ENCODE data around the gene B3GNT8.

B3GNT8 gene

GRCh38 chr19:41392775-41393174, 34.4 kb downstream of the B3GNT8 start:
- Histone ChIP-seq H3K79me1 (ENCODE audit: low read length) (peaks cover 2% of the 10 kb centered on the region), H3K9ac (ENCODE audit: low read length) (no peak overlapping the region), H3K9me3 (ENCODE audit: insufficient read depth, low read depth, low read length) (peaks cover 2% of the 10 kb centered on the region), H3K27me3 (ENCODE audit: insufficient read depth, low read length) (no peaks in the 10 kb centered on the region), H4K12ac (ENCODE audit: low read depth, low read length) (no peak overlapping the region), H3K27ac (ENCODE audit: low read depth, low read length) (no peak overlapping the region), H2BK120ac (ENCODE audit: insufficient read depth, low read length, poor library complexity) (no peak overlapping the region), H3K79me2 (ENCODE audit: control insufficient read depth, insufficient read depth, low read length, poor library complexity) (peaks cover 1% of the 10 kb centered on the region), H2AK5ac (ENCODE audit: low read length) (no peak overlapping the region), H2BK12ac (ENCODE audit: low read length) (no peak overlapping the region), H3K36me3 (ENCODE audit: control insufficient read depth in 1 of 2, insufficient read depth in 2 of 2, low read length in 2 of 2) (peaks cover 10 to 24% of the 10 kb centered on the region in 2 experiments), H3K4me3 (ENCODE audit: low read depth, low read length) (no peak overlapping the region), H2BK5ac (ENCODE audit: low read depth, low read length, poor library complexity) (no peak overlapping the region), H3K4me2 (ENCODE audit: low read length) (no peak overlapping the region), H2AFZ (ENCODE audit: insufficient read depth, low read length, poor library complexity) (no peak overlapping the region), H3K14ac (ENCODE audit: low read length) (no peak overlapping the region), H4K8ac (ENCODE audit: low read depth, low read length) (no peak overlapping the region), H3K23ac (ENCODE audit: low read length) (no peak overlapping the region), H3K18ac (ENCODE audit: low read length) (no peak overlapping the region), H3K4ac (ENCODE audit: low read depth, low read length) (no peak overlapping the region), H3K4me1 (ENCODE audit: control insufficient read depth in 1 of 2, insufficient read depth in 2 of 2, low read length in 2 of 2) (no peaks in the 10 kb centered on the region), H4K91ac (ENCODE audit: low read depth, low read length) (no peak overlapping the region)
- WGBS (ENCODE audit: extremely low coverage, insufficient coverage, insufficient read length) = no CpG with 5 or more reads among the region's 12 CpGs
- no peak for DNase-seq

GRCh38 chr19:41391618-41392017, 35.6 kb downstream of the B3GNT8 start:
- H3K79me1 ChIP-seq (ENCODE audit: low read length) = no peaks in the 10 kb centered on the region
- peaks cover 2% of the 10 kb centered on the region for H3K9me3 ChIP-seq (ENCODE audit: insufficient read depth, low read depth, low read length)
- no peaks in the 10 kb centered on the region for H3K4me1 ChIP-seq (ENCODE audit: control insufficient read depth in 1 of 2, insufficient read depth in 2 of 2, low read length in 2 of 2)
- no peak overlapping the region for H2BK12ac ChIP-seq (ENCODE audit: low read length)
- H3K4ac ChIP-seq (ENCODE audit: low read depth, low read length) = no peak overlapping the region
- H3K14ac ChIP-seq (ENCODE audit: low read length) = no peak overlapping the region
- H4K91ac ChIP-seq (ENCODE audit: low read depth, low read length) = no peak overlapping the region
- no peak overlapping the region for H3K4me2 ChIP-seq (ENCODE audit: low read length)
- H3K36me3 ChIP-seq (ENCODE audit: control insufficient read depth in 1 of 2, insufficient read depth in 2 of 2, low read length in 2 of 2) = peaks cover 10 to 24% of the 10 kb centered on the region in 2 experiments
- no peak overlapping the region for H4K8ac ChIP-seq (ENCODE audit: low read depth, low read length)
- H4K12ac ChIP-seq (ENCODE audit: low read depth, low read length) = no peak overlapping the region
- H2BK120ac ChIP-seq (ENCODE audit: insufficient read depth, low read length, poor library complexity) = no peak overlapping the region
- H3K4me3 ChIP-seq (ENCODE audit: low read depth, low read length) = peak overlapping the region; percentile 50
- no peak overlapping the region for H3K18ac ChIP-seq (ENCODE audit: low read length)
- H2AFZ ChIP-seq (ENCODE audit: insufficient read depth, low read length, poor library complexity) = no peak overlapping the region
- no peak overlapping the region for H3K27ac ChIP-seq (ENCODE audit: low read depth, low read length)
- no CpG with 5 or more reads among the region's 11 CpGs for WGBS (ENCODE audit: extremely low coverage, insufficient coverage, insufficient read length)
- H3K27me3 ChIP-seq (ENCODE audit: insufficient read depth, low read length) = no peaks in the 10 kb centered on the region
- no peak overlapping the region for H3K23ac ChIP-seq (ENCODE audit: low read length)
- H3K79me2 ChIP-seq (ENCODE audit: control insufficient read depth, insufficient read depth, low read length, poor library complexity) = no peaks in the 10 kb centered on the region
- H2AK5ac ChIP-seq (ENCODE audit: low read length) = no peak overlapping the region
- no peak for DNase-seq
- H3K9ac ChIP-seq (ENCODE audit: low read length) = no peak overlapping the region
- no peak overlapping the region for H2BK5ac ChIP-seq (ENCODE audit: low read depth, low read length, poor library complexity)

- Histone ChIP-seq H3K4me1 (ENCODE audit: control insufficient read depth in 1 of 2, insufficient read depth in 2 of 2, low read length in 2 of 2) (no peaks in the 10 kb centered on the region), H3K9me3 (ENCODE audit: insufficient read depth, low read depth, low read length) (peaks cover 2% of the 10 kb centered on the region), H2AFZ (ENCODE audit: insufficient read depth, low read length, poor library complexity) (no peak overlapping the region)
These were observed 40.7 kb downstream of the B3GNT8 start for GRCh38 chr19:41386442-41386841.

GRCh38 chr19:41384351-41384750, 42.8 kb downstream of the B3GNT8 start:
- no CpG with 5 or more reads among the region's 5 CpGs for WGBS (ENCODE audit: extremely low coverage, insufficient coverage, insufficient read length)
- H3K79me2 ChIP-seq (ENCODE audit: control insufficient read depth, insufficient read depth, low read length, poor library complexity) = no peaks in the 10 kb centered on the region
- H3K36me3 ChIP-seq (ENCODE audit: control insufficient read depth in 1 of 2, insufficient read depth in 2 of 2, low read length in 2 of 2) = peaks cover 0 to 7% of the 10 kb centered on the region in 2 experiments
- no peak overlapping the region for H4K91ac ChIP-seq (ENCODE audit: low read depth, low read length)
- H4K12ac ChIP-seq (ENCODE audit: low read depth, low read length) = no peak overlapping the region
- H2AFZ ChIP-seq (ENCODE audit: insufficient read depth, low read length, poor library complexity) = no peak overlapping the region
- H2BK5ac ChIP-seq (ENCODE audit: low read depth, low read length, poor library complexity) = no peak overlapping the region
- no peak overlapping the region for H3K4me2 ChIP-seq (ENCODE audit: low read length)
- no peak overlapping the region for H3K14ac ChIP-seq (ENCODE audit: low read length)
- no peak overlapping the region for H3K4me3 ChIP-seq (ENCODE audit: low read depth, low read length)
- H3K4me1 ChIP-seq (ENCODE audit: control insufficient read depth in 1 of 2, insufficient read depth in 2 of 2, low read length in 2 of 2) = no peaks in the 10 kb centered on the region
- H3K27me3 ChIP-seq (ENCODE audit: insufficient read depth, low read length) = no peaks in the 10 kb centered on the region
- DNase-seq = no peak
- no peak overlapping the region for H3K18ac ChIP-seq (ENCODE audit: low read length)
- no peak overlapping the region for H3K4ac ChIP-seq (ENCODE audit: low read depth, low read length)
- no peak overlapping the region for H3K9ac ChIP-seq (ENCODE audit: low read length)
- H3K23ac ChIP-seq (ENCODE audit: low read length) = no peak overlapping the region
- no peak overlapping the region for H2AK5ac ChIP-seq (ENCODE audit: low read length)
- no peak overlapping the region for H4K8ac ChIP-seq (ENCODE audit: low read depth, low read length)
- H3K79me1 ChIP-seq (ENCODE audit: low read length) = no peaks in the 10 kb centered on the region
- no peak overlapping the region for H2BK12ac ChIP-seq (ENCODE audit: low read length)
- H2BK120ac ChIP-seq (ENCODE audit: insufficient read depth, low read length, poor library complexity) = no peak overlapping the region
- H3K9me3 ChIP-seq (ENCODE audit: insufficient read depth, low read depth, low read length) = peaks cover 2% of the 10 kb centered on the region
- H3K27ac ChIP-seq (ENCODE audit: low read depth, low read length) = no peak overlapping the region

More at GRCh38 chr19:41386442-41386841, 40.7 kb downstream of the B3GNT8 start:
- H2AK5ac ChIP-seq (ENCODE audit: low read length) = no peak overlapping the region
- no peak overlapping the region for H2BK120ac ChIP-seq (ENCODE audit: insufficient read depth, low read length, poor library complexity)
- DNase-seq = no peak
- H3K23ac ChIP-seq (ENCODE audit: low read length) = no peak overlapping the region
- H3K79me2 ChIP-seq (ENCODE audit: control insufficient read depth, insufficient read depth, low read length, poor library complexity) = no peaks in the 10 kb centered on the region
- no peak overlapping the region for H3K27ac ChIP-seq (ENCODE audit: low read depth, low read length)
- H4K8ac ChIP-seq (ENCODE audit: low read depth, low read length) = no peak overlapping the region
- H3K36me3 ChIP-seq (ENCODE audit: control insufficient read depth in 1 of 2, insufficient read depth in 2 of 2, low read length in 2 of 2) = peaks cover 6 to 19% of the 10 kb centered on the region in 2 experiments
- no peak overlapping the region for H3K4me3 ChIP-seq (ENCODE audit: low read depth, low read length)
- no peaks in the 10 kb centered on the region for H3K79me1 ChIP-seq (ENCODE audit: low read length)
- H3K9ac ChIP-seq (ENCODE audit: low read length) = no peak overlapping the region
- H3K4ac ChIP-seq (ENCODE audit: low read depth, low read length) = no peak overlapping the region
- no peaks in the 10 kb centered on the region for H3K27me3 ChIP-seq (ENCODE audit: insufficient read depth, low read length)
- no peak overlapping the region for H3K14ac ChIP-seq (ENCODE audit: low read length)
- H3K18ac ChIP-seq (ENCODE audit: low read length) = no peak overlapping the region
- H2BK5ac ChIP-seq (ENCODE audit: low read depth, low read length, poor library complexity) = no peak overlapping the region
- H4K12ac ChIP-seq (ENCODE audit: low read depth, low read length) = no peak overlapping the region
- H3K4me2 ChIP-seq (ENCODE audit: low read length) = no peak overlapping the region
- no peak overlapping the region for H2BK12ac ChIP-seq (ENCODE audit: low read length)
- no CpG with 5 or more reads among the region's 13 CpGs for WGBS (ENCODE audit: extremely low coverage, insufficient coverage, insufficient read length)
- H4K91ac ChIP-seq (ENCODE audit: low read depth, low read length) = no peak overlapping the region
